Left renal pelvis (tissue), 4 donors: ENCODE results near the gene SNX6. TPM values are rescaled to one million over a fixed set of nuclear protein-coding genes. Genes with fewer than 3 reads are reported as not detected.
"Not testable (repeated sequence)": the region's sequence is repeated elsewhere in the genome, so short reads cannot be mapped to it uniquely, and the experiment has no call there.

ENCODE experiments used
- DNase-seq, 4 donors: peaks; one replicate each; pipeline ENCODE4 v3.0.0-alpha.2; 2013; ENCODE audit warnings: low read depth in 4 of 4, low spot score in 3 of 4
- polyA plus RNA-seq, 4 donors: library from polyadenylated mRNA; unstranded; fragments of 120-200 nt; gene quantifications; one replicate each; pipeline ENCODE4 v1.2.1, GENCODE V29; 2013; ENCODE audit not compliant: insufficient read length in 4 of 4

The SNX6 gene
- polyA plus RNA-seq, 4 donors: 104 to 140 (median 131) TPM

DNA sequence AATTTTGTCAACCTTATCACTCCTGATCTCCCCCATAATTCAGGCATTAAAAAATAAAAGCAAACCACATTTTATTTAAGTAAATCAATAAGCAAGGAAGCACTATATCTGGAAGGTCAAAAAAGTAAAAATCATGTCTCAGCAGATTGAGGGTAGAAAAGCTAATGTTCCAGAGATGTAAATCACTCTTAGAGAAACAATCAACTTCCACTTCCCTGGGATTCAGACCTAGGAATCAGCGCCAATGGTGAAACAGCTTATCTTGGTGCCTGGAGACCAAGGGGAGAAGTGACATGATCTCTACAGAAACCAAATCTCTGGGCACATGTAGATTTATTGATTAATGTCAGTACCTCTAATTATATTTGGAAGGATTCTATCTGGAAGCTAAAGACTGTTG, 10.9 kb upstream of the SNX6 start:
- no peak for DNase-seq

DNA sequence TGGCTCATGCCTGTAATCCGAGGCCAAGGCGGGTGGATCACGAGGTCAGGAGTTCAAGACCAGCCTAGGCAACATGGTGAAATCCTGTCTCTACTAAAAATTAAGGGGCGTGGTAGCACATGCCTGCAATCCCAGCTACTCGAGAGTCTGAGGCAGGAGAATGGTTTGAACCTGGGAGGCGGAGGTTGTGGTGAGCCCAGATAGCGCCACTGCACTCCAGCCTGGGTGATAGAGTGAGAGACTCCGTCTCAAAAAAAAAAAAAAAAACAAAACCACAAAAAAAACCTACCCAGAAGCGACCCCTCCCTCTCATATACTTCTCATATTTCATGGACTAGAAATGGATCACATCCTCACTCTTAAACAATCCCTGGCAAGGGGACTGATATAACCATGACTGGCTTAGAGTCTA, 4.4 kb upstream of the SNX6 start:
- not testable (repeated sequence) for DNase-seq

DNA sequence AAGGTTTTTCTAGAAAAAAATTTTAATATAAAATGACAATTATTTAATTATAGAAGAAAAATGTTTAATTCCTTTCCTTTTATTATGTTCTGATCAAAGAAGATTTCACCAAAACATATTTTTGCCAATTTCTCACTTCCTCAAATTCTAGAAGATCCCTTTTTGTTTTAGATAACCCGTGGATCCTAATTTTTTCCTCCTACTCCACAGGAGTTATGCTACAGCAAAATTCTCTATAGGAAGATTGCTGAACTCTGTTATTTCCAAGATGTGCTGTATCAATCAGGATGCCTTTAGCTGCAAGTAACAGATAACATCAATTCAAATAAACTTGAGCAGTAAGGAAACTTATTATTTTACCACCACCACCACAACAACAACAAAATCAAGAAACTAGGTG, 3.8 kb upstream of the SNX6 start:
- DNase-seq: no peak

DNA sequence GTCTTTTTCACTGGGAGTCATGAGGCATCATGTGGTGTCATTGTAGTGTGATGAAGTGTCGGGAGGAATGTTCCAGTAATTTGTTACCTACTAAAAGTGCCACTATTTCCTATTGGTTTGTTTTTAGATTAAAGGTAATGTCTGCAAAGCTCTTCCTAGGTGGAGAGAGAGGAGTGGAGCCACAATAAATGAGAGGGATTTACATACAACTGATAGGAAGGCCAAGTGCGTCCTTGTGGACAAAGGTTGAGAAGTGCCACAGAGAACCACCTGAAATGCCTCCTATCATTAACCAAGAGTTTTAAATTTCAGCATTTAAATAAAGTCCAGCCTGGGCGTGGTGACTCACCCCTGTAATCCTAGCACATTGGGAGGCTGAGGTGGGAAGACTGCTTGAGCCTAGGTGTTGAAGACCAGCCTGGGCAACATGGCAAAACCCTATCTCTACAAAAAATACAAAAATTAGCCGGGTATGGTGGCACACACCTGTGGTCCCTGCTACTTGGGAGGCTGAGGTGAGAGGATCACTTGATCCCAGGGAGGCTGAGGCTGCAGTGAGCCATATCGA, 2.5 kb upstream of the SNX6 start:
- DNase-seq: no peak

DNA sequence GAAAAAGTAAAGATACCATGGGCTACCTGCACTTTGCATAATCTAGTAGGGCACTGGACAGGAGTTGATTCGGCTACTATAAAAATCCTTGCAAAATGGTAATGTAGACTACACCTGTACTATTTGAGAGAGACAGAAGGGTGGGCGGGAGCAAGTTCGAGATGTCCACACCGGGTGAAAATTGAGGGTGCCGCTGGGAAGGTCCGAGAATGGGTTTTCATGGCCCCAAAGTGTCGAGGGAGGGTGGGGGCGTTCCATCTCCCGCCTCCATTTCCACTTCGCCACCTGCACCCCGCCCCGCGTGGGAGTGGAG, 648 bp downstream of the SNX6 start:
- DNase-seq: no peak

DNA sequence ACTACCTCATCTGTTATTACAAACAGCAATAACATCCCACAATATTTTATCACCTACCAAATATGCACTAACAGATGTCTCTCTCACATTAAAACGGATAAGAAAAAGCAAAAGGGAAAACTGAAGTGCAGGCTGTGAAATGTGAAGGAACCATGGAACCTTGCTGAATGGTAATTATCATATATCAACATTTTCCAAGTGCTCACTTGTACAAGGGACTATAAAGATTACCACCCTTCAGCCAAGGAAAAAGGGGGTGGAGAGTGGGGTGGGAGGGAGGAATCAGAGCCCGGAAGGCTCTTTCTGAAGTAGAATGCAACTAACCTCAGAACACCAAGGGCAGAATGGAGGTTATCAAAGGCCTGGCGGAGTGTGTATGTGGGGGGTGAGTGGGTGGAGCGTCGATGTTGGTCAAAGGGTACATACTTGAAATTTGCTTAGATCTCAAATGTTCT, 1.2 kb downstream of the SNX6 start:
- DNase-seq: no peak

DNA sequence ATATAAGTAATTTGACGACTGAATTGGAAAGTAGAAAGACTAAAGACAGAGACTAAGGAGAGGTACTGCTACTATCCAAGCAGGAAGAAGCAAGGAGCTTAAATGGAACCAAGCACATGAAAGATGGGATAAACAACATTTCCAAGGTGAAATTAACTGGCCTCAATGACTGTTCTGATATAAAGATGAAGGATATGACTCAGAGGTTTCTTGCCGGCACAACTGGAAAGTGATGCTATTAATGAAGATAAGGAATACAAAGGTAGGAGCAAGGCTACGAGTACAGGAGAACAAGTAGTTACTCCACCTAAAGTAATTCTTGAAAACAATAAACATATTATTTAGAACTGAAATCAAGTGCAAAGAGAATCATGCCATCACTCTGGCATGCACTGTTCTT, 6.4 kb downstream of the SNX6 start:
- no peak for DNase-seq

DNA sequence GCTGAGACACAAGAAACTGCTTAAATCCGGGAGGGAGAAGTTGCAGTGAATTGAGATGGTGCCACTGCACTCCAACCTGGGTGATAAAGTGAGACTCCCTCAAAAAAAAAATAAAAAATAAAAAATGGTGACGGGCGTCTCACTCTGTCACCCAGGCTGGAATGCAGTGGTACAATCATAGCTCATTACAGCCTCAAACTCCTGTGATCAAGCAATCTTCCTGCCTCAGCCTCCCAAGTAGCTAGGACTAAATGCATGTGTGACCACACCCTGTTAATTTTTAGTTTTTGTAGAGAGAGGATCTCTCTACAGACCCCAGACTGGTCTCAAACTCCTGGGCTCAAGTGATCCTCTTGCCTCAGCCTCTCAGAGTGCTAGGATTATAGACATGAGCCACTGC, 9.1 kb downstream of the SNX6 start:
- no peak for DNase-seq

DNA sequence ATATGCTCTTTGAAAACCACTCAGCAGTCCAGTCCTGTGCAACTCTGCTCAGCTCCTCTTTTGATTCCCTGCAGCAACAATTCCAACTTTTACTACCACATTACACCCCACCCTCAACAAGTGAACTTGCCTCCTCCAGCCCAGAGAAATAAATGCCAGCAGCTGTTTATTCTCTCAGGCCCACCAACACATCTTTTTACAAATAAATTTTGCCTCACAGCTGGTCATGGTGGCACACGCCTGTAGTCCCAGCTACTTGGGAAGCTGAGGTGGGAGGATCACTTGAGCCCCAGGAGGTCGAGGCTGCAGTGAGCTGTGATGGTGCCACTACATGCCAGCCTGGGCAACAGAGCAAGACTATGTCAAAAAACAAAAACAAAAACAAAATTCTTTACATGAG, 9.8 kb downstream of the SNX6 start:
- no peak for DNase-seq

DNA sequence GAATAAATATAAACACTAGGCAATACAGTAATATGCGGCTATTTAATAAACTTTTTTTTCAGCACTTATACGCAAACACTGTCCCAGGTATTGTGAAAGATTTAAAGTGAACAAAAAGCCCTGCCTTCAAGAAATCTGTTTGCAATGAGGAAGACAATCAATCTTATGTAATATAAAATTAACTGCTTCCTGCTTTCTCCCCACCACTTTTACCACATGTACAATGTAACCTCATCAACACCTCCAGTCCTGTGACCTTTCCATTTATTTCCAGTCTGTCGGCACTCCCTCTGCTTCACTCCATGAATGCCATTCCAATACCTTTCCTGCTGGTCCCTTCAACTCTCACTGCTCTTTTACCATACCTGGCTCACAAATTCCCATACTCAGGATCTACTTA, 10.5 kb downstream of the SNX6 start:
- DNase-seq: no peak

DNA sequence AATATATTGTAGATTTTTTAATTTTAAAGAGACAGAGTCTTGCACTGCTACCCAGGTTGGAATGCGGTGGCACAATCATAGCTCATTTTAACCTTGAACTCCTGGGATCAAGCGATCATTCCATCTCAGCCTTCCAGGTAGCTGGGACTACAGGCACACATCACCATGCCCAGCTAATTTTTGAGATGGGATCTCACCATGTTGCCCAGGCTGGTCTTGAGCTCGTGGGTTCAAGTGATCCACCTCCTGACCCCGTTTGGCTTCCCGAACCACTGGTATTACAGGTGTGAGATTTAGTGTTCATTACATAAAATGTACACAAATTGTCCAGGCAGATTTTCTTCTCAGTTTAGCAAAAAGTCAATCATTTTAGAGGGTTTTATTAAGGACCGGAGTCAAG, 13.6 kb downstream of the SNX6 start:
- no peak for DNase-seq

DNA sequence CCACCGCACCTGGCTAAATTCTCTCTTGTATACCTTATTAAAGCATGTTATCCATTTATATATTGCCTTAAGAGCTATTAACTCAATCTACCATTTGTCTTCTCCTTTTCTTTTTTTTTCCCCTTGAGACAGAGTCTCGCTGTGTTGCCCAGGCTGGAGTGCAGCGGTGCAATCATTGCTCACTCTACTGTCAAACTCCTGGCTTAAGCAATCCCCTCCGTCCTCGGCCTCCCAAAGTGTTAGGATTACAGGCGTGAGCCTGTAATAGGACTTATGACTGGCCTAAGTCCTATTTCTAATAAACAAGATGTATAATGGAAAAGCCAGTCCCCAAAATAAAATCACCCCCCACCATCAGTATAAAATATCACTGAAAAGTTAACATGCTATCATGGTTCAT, 14.4 kb downstream of the SNX6 start:
- no peak for DNase-seq

DNA sequence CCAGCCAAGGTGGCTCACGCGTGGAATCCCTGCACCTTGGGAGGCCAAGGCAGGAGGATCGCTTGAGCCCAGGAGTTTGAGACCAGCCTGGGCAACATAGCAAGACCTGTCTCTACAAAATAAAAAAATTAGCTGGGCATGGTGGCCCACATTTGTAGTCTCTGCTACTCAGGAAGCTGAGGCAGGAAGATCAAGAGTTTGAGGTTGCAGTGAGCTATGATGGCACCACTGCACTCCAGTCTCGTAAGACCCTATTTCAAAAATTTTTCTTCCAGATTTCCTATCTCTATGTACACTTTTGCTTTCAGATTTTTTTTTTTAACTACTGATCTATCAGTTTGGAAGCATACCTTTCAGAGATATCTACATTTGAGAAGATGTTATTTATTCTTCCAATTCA, 15.3 kb downstream of the SNX6 start:
- no peak for DNase-seq

DNA sequence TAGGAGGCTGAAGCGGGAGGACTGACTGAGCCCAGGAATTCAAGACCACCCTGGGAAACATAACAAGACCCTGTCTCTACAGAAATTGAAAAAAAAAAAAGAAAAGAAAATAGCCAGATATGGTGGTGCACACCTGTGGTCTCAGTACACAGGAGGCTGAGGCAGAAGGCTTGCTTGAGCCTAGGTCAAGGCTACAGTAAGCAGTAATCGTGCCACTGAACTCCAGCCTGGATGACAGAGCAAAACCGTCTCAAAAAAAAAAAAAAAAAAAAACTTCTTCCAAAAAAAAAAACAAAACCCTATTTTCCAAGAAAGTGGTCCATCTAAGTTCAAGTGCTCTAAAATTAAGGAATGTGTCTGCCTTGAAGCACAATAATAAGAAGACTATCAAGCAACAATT, 19.8 kb downstream of the SNX6 start:
- DNase-seq: no peak

DNA sequence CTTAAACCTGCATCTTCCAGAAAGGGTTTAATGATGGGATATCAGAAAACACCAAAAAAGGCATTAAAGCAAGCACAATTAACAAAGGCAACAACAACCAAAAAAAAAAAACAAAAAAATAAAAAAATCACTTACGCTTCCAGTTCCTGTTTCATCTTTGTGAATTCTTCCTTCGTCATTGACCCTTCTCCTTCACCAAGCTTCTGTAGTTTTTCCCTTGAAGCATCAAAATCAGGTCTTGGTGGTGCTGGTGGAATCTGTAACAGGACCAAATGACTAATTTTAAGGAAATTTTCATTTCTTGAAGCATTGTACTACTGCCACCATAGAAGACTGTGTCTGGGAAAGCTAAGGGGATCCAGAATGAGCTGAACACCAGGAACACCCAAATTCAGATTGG, 24.5 kb downstream of the SNX6 start:
- DNase-seq: no peak

DNA sequence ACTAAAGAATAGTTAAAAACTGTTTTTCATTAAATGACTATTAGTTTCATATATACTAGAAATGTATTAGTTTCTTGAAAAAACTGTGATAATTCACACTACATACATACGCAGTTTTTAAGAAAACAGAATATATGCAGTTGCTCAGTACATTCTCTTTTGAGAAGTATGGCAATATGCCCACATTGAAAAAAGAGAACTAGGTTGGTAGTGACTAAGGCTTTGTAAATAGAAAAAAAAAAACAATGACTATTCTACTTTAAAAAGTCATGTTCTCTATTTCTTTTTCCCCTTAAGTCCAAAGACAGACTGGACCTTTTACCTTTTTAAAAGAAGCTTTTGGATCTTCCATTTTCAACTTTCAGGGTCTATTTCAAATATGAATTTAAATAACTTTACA, 25.0 kb downstream of the SNX6 start:
- DNase-seq: no peak

DNA sequence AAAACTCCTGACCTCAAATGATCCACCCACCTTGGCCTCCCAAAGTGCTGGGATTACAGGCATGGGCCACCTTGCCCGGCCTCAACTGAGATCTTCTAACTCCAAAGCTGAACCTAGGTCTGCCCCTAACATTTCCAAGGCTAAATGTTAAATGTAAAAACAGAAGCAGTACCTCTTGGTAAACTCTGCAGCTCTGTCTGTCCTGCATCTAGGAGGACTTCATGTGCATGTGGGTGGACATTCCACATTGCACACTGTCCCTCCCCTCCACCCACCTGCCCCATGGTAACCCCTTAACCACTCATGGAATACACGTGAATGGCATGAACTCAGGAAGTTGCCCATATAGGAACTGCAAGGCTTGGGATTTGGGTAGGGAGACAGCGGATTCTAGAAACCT, 33.1 kb downstream of the SNX6 start:
- DNase-seq: no peak

DNA sequence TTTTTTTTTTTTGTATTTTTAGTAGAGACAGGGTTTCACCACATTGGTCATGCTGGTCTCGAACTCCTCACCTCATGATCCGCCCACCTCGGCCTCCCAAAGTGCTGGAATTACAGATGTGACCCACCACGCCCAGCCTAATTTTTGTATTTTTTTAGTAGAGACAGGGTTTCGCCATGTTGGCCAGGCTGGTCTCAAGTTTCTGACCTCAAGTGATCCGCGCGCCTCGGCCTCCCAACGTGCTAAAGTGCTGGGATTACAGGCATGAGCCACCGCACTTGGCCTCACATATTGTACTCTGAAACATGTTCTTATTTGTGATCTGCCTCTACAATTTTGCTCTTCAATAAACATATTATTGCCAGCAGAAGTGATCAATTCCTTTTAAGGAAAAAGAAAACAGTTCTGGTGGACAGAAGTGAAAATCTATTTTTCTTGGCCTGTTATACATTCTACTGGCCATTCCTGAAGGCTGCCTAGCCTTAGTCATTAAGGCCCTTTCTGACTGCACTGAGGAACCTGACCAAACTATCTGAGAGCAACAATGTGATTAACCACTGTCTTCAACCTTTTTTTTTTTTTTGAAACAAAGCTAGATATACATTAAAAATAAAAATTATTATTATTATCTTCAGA, 36.1 kb downstream of the SNX6 start:
- DNase-seq: no peak

DNA sequence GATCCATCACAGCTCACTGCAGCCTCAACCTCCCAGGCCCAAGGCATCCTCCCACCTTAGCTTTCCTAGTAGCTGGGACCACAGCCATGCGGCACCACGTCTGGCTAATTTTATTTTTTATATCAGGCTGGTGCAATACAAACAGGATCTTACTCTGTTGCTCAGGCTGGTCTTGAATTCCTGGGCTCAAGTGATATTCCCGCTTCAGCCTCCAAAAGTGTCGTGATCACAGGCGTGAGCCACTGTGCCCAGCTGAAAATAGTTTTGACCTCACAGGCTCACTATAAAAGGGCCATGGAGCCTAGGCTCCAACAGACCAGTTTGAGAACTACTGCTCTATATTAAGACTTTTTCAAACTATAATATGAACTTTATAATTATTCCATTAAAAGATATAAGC, 37.3 kb downstream of the SNX6 start:
- no peak for DNase-seq

DNA sequence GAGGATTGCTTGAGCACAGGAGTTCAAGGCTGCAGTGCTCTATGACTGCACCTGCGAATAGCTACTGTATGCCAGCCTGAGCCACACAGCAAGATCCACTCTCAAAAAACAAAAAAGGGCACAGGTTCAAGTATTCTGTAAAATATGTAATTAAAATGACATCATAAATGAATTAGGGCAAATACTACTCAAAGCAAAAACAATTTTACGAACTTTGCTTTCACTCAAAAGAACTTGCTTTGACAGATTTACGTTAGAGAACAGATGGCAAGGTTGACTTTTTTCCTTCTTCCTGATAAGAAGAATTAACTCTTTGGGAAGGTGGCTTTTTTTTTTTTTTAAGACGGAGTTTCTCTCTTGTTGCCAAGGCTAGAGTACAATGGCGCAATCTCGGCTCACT, 46.4 kb downstream of the SNX6 start:
- no peak for DNase-seq

DNA sequence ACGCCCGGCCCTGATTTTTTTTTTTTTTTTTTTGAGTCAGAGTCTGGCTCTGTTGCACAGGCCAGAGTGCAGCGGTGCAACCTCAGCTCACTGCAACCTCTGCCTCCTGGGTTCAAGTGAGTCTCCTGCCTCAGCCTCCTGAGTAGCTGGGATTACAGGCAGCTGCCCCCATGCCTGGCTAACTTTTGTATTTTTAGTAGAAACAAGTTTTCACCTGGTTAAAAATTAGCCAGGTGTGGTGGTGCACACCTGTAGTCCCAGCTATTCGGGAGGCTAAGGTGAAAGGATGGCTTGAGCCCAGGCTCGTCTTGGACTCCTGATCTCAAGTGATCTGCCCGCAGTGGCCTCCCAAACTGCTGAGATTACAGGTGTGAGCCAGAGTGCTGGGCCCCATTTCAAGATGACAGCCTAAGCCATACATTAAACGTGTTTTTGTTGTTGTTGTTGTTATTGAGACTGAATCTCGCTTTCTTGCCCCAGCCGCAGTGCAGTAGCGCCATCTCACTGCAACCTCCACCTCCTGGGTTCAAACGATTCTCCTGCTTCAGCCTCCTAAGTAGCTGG, 47.7 kb downstream of the SNX6 start:
- DNase-seq: no peak

DNA sequence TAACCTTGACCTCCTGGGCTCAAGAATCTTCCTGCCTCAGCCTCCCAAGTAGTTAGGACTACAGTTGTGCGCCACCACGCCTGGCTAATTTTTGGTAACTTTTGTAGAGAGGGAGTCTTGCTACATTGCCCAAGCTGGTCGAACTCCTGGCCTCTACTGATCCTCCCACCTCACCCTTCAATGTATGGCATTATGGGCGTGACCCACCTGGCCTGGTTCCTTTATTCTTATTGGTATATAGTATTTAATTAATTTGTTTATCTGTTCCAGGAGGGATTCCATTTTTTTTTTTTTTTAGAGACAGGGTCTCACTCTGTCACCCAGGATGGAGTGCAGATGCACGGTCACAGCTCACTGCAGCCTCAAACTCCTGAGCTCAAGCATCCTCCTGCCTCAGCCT, 49.6 kb downstream of the SNX6 start:
- no peak for DNase-seq

DNA sequence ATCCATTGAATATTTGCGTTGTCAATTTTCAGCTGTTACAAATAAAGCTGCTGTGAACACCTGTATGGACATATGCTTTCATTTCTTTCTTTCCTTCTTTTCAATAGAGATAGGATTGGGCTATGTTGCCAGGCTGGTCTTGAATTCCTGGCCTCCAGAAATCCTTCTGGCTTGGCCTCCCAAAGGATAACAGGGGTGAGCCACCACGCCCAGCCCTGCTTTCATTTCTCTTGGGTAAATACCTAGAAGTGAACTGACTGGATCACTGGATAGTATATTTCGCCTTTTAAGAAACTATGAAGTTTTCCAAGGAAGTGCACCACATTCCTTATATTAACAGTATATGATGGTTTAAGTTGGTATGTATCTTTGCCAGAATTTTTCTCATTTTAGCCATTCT, 58.2 kb downstream of the SNX6 start:
- DNase-seq: no peak
